VCaP (cell line): ENCODE results near the gene ETV1.

Experiments used
- H3K27ac ChIP-seq: fragments of 450-650 bp; 2 replicates; pipeline ENCODE4 v1.5.1; 2017
- CTCF ChIP-seq: fragments of 450-650 bp; conservative IDR thresholded peaks from 2 replicates; pipeline ENCODE4 v1.5.1; 2017; ENCODE audit warnings: mild to moderate bottlenecking, moderate library complexity

ETV1 gene

GRCh38 chr7:13989126-13989948, at the start of gene ETV1:
Gene ETV1 (minus strand): TSS chr7:13989666. CDS start chr7:13989052, 614 bp downstream.
- TF ChIP-seq CTCF, result peak; percentile 62
- peak within 1 kb of the TSS; percentile 1; the same call in 1 of the 2 replicates for H3K27ac ChIP-seq

GRCh38 chr7:14024406-14024805, 34.9 kb upstream of the ETV1 start:
- TF ChIP-seq CTCF, result no peak

GRCh38 chr7:14023838-14024237, 34.4 kb upstream of the ETV1 start:
- no peak overlapping the region for H3K27ac ChIP-seq
- TF ChIP-seq CTCF, result no peak

More at GRCh38 chr7:14024406-14024805, 34.9 kb upstream of the ETV1 start:
- no peak overlapping the region for H3K27ac ChIP-seq

GRCh38 chr7:14023342-14023741, 33.9 kb upstream of the ETV1 start:
- no peak overlapping the region for H3K27ac ChIP-seq
- no peak for TF ChIP-seq CTCF

- H3K27ac ChIP-seq, result no peak overlapping the region
- no peak for TF ChIP-seq CTCF
These were observed 31.6 kb upstream of the ETV1 start for GRCh38 chr7:14021069-14021468.

- no peak for TF ChIP-seq CTCF
- H3K27ac ChIP-seq, result no peak overlapping the region
These were observed 31.0 kb upstream of the ETV1 start for GRCh38 chr7:14020339-14020900.

GRCh38 chr7:14018751-14019150, 29.3 kb upstream of the ETV1 start:
- TF ChIP-seq CTCF, result no peak
- H3K27ac ChIP-seq, result no peak overlapping the region
